HepG2 (cell line): ENCODE data around the gene HID1. TPM values are rescaled to one million over a fixed set of nuclear protein-coding genes. Genes with fewer than 3 reads are reported as not detected.

Experiments
- BCL3 ChIP-seq: sonication (generic); formaldehyde crosslinking; IDR thresholded peaks from 2 replicates; pipeline ENCODE4 v1.5.1; 2020; ENCODE audit warnings: mild to moderate bottlenecking, missing genetic modification reagents, moderate library complexity
- CBX2 ChIP-seq, 2 experiments: fragments of 200-600 bp in 1 of 2; sonication (generic); formaldehyde crosslinking in 1 of 2; IDR thresholded peaks; 2 replicates each; pipeline versions ENCODE4 v1.7.0 to v1.8.1; 2018 to 2022; ENCODE audit warnings: low read depth in 2 of 2, low read length in 1 of 2, mild to moderate bottlenecking in 1 of 2, missing genetic modification reagents in 1 of 2
- FUBP1 ChIP-seq: sonication (generic); formaldehyde crosslinking; IDR thresholded peaks from 2 replicates; pipeline ENCODE4 v1.5.1; 2020; ENCODE audit warnings: missing genetic modification reagents, mild to moderate bottlenecking, borderline replicate concordance
- KDM6A ChIP-seq: IDR thresholded peaks from 2 replicates; pipeline ENCODE4 v1.6.1; 2016; ENCODE audit warnings: low read depth
- PREB ChIP-seq: sonication (generic); formaldehyde crosslinking; IDR thresholded peaks from 2 replicates; pipeline ENCODE4 v1.4.0; 2020; ENCODE audit warnings: missing genetic modification reagents
- RELA ChIP-seq: sonication (generic); formaldehyde crosslinking; IDR thresholded peaks from 2 replicates; pipeline ENCODE4 v1.4.0; 2020; ENCODE audit warnings: missing genetic modification reagents
- RFX3 ChIP-seq: IDR thresholded peaks from 2 replicates; pipeline ENCODE4 v1.6.1; 2016; ENCODE audit warnings: missing biosample characterization, missing genetic modification reagents
- SMC3 ChIP-seq: IDR thresholded peaks from 2 replicates; pipeline ENCODE4 v1.6.1; 2011; ENCODE audit warnings: low read length, improper control_type of control experiment
- SNAPC4 ChIP-seq: sonication (generic); formaldehyde crosslinking; IDR thresholded peaks from 2 replicates; pipeline ENCODE4 v1.4.0; 2020; ENCODE audit warnings: mild to moderate bottlenecking, missing genetic modification reagents
- TARDBP ChIP-seq: sonication (generic); formaldehyde crosslinking; IDR thresholded peaks from 2 replicates; pipeline ENCODE4 v1.8.0; 2022; ENCODE audit warnings: mild to moderate bottlenecking, missing genetic modification reagents
- TP53 ChIP-seq: sonication (generic); formaldehyde crosslinking; conservative IDR thresholded peaks from 2 replicates; pipeline ENCODE4 v1.4.0; 2020; ENCODE audit warnings: missing genetic modification reagents
- ZFP37 ChIP-seq: sonication (generic); formaldehyde crosslinking; IDR thresholded peaks from 2 replicates; pipeline ENCODE4 v1.4.0; 2020; ENCODE audit warnings: missing genetic modification reagents, borderline replicate concordance
- ZNF264 ChIP-seq: sonication (generic); formaldehyde crosslinking; IDR thresholded peaks from 2 replicates; pipeline ENCODE4 v1.4.0; 2020; ENCODE audit warnings: missing genetic modification reagents
- ZNF777 ChIP-seq: sonication (generic); formaldehyde crosslinking; IDR thresholded peaks from 2 replicates; pipeline ENCODE4 v1.4.0; 2020; ENCODE audit warnings: missing genetic modification reagents
- ZNF850 ChIP-seq: sonication (generic); formaldehyde crosslinking; conservative IDR thresholded peaks from 2 replicates; pipeline ENCODE4 v1.9.0; 2021; ENCODE audit warnings: mild to moderate bottlenecking, missing genetic modification reagents
- ZXDC ChIP-seq: sonication (generic); formaldehyde crosslinking; IDR thresholded peaks from 2 replicates; pipeline ENCODE4 v1.5.0; 2020; ENCODE audit warnings: mild to moderate bottlenecking, missing genetic modification reagents
- polyA plus RNA-seq, 8 experiments: library from polyadenylated mRNA; depleted of rRNA in 3 of 8; stranded (reverse) in 7 of 8; unstranded in 1 of 8; fragments of >200 nt; fragmentation: Illumina TruSeq in 4 of 8; extraction: Trizol in 4 of 8; gene quantifications; 2 replicates each; pipeline versions ENCODE4 v1.2.1 to v1.2.3, GENCODE V29; 2011 to 2016; ENCODE audit warnings: low read depth in 4 of 8, missing spikeins in 1 of 8, mixed read lengths in 1 of 8; ENCODE audit not compliant: insufficient read depth in 1 of 8
- total RNA-seq, 5 experiments: library from RNA; depleted of rRNA; stranded (reverse); fragments of >200 nt; fragmentation: Illumina TruSeq; extraction: Trizol; gene quantifications; 2 replicates each; pipeline ENCODE4 v1.2.3, GENCODE V29; 2016; ENCODE audit warnings: low read depth in 1 of 5

Gene HID1
- total and polyA plus RNA-seq, 2 of the 13 experiments (the other 11 are each of a cell fraction or from before 2014, with no cell fraction given), result 2.1 to 10.6 TPM

GRCh38 chr17:75012346-75013091 lies 40.0 kb upstream of the HID1 start, which contains the start of gene MRPL58 (continued):
- TF ChIP-seq SNAPC4 (CRISPR knock-in tag) (peak; percentile 97), ZNF264 (CRISPR knock-in tag) (peak; percentile 96), BCL3 (CRISPR knock-in tag) (peak; percentile 60; the same call in 1 of the 2 replicates), SMC3 (no peak; the same call in 1 of the 2 replicates), CBX2 (IDR thresholded peaks at IDR 0.05; ENCODE audit: low read depth, low read length) (no peak), CBX2 (CRISPR knock-in tag; IDR thresholded peaks at IDR 0.05; ENCODE audit: low read depth) (0 out of 2 replicates have a peak, but pooled peaks have one; percentile 27), KDM6A (CRISPR knock-in tag) (peak; percentile 49; the same call in 1 of the 2 replicates), TP53 (CRISPR knock-in tag) (peak; percentile 96), PREB (CRISPR knock-in tag) (peak; percentile 96; the same call in 1 of the 2 replicates), ZNF850 (CRISPR knock-in tag) (peak; percentile 90; the same call in 1 of the 2 replicates), FUBP1 (CRISPR knock-in tag) (peak; percentile 49; the same call in 1 of the 2 replicates), TARDBP (peak; percentile 93), RELA (CRISPR knock-in tag) (0 out of 2 replicates have a peak, but pooled peaks have one; percentile 19), RFX3 (CRISPR knock-in tag) (peak; percentile 55; the same call in 1 of the 2 replicates), ZFP37 (CRISPR knock-in tag) (no peak; the same call in 1 of the 2 replicates), ZNF777 (CRISPR knock-in tag) (peak; percentile 96), ZXDC (CRISPR knock-in tag) (0 out of 2 replicates have a peak, but pooled peaks have one; percentile 66)
